Measurements from ENCODE around the gene B4GAT1. TPM values are rescaled to one million over a fixed set of nuclear protein-coding genes. Genes with fewer than 3 reads are reported as not detected.
A peak's percentile ranks its signal among the peaks of the same experiment; 100 is the strongest.
"Not testable (repeated sequence)": the region's sequence is repeated elsewhere in the genome, so short reads cannot be mapped to it uniquely, and the experiment has no call there.

Gene B4GAT1
- polyA plus RNA-seq, 3 donors: 0.75 to 1.7 (median 1.7) TPM

DNA sequence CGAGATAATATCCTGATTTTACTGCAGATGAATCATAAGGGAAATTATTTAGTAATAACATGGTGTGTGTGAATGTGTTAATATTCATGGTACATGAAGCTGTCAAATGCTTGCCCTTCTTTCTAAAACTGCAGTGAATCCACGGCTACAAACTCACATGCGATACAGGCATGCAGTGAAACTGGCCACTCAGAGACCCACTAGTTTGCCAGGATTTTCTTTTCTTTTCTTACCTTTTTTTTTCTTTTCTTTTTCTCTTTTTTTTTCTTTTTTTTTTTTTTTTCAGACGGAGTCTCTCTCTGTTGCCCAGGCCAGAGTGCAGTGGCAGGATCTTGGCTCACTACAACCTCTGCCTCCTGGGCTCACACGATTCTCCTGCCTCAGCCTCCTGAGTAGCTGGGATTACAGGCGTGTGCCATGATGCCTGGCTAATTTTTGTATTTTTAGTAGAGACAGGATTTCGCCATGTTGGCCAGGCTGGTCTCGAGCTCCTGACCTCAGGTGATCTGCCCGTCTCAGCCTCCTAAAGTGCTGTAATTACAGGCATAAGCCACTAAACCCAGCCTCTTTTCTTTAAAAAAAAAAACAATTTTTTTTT, 26.4 kb upstream of the B4GAT1 start:
- H3K27me3 Mint-ChIP-seq (ENCODE audit: low read depth in 3 of 3): peaks cover 29 to 49% (median 35%) of the 10 kb centered on the region in 3 donors
- WGBS (ENCODE audit: insufficient coverage): 93% methylated on average over 4 of the region's 9 CpGs

DNA sequence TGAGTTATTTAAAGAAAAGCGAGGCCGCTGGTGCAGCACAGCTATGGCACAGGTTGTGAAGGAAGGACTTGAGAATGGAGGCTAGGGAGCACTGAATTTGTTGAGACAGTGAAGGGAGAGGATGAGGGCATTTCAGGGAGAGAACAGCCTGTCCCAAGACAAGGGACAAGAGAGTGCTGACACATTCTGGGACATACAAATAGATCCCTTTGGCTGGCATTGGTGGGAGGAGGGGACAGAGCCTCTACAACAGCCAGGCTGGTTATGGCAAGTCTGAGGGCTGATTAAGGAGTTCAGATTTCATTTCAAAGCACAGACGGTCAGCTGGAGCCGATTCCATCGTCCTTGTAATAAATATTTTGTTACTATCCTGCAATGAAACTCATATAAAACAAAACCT, 25.8 kb upstream of the B4GAT1 start:
- Mint-ChIP-seq H3K4me3 (peak overlapping the region in 1 of 2 donors; percentile 64), H3K36me3 (peaks cover 0 to 3% of the 10 kb centered on the region in 2 donors), H3K4me1 (peaks cover 12% of the 10 kb centered on the region), H3K27me3 (ENCODE audit: low read depth in 3 of 3) (peaks cover 29 to 49% (median 35%) of the 10 kb centered on the region in 3 donors), H3K27ac (no peak overlapping the region), H3K9me3 (peaks cover 0 to 11% (median 2%) of the 10 kb centered on the region in 7 donors)
- H4K20me1 ChIP-seq (ENCODE audit: insufficient read depth, low read length): no peaks in the 10 kb centered on the region
- H2AFZ ChIP-seq (ENCODE audit: insufficient read depth, low read depth, low read length, poor library complexity, severe bottlenecking): no peak overlapping the region
- H3K27ac ChIP-seq (ENCODE audit: low read depth in 1 of 2, low read length in 2 of 2): no peak overlapping the region
- peaks cover 10 to 40% of the 10 kb centered on the region in 2 donors for H3K27me3 ChIP-seq (ENCODE audit: control insufficient read depth in 2 of 2, insufficient read depth in 2 of 2, low read length in 2 of 2)
- H3K79me2 ChIP-seq (ENCODE audit: insufficient read depth, low read length): no peaks in the 10 kb centered on the region
- H3K36me3 ChIP-seq (replicated peaks in 1 of 2; ENCODE audit: control insufficient read depth in 1 of 2, insufficient read depth in 2 of 2, low read length in 2 of 2): no peaks in the 10 kb centered on the region
- DNase-seq: no peak
- H3K4me3 ChIP-seq (replicated peaks in 1 of 3; ENCODE audit: low read depth in 2 of 3, low read length in 3 of 3): no peak overlapping the region
- WGBS (ENCODE audit: insufficient coverage): 100% methylated on average over 1 of the region's 5 CpGs
- H3K9ac ChIP-seq (ENCODE audit: insufficient read depth, low read length, poor library complexity, severe bottlenecking): no peak overlapping the region
- TF ChIP-seq, protein P1, sequence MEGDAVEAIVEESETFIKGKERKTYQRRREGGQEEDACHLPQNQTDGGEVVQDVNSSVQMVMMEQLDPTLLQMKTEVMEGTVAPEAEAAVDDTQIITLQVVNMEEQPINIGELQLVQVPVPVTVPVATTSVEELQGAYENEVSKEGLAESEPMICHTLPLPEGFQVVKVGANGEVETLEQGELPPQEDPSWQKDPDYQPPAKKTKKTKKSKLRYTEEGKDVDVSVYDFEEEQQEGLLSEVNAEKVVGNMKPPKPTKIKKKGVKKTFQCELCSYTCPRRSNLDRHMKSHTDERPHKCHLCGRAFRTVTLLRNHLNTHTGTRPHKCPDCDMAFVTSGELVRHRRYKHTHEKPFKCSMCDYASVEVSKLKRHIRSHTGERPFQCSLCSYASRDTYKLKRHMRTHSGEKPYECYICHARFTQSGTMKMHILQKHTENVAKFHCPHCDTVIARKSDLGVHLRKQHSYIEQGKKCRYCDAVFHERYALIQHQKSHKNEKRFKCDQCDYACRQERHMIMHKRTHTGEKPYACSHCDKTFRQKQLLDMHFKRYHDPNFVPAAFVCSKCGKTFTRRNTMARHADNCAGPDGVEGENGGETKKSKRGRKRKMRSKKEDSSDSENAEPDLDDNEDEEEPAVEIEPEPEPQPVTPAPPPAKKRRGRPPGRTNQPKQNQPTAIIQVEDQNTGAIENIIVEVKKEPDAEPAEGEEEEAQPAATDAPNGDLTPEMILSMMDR (IDR thresholded peaks at IDR 0.05): no peak
- peaks cover 17 to 20% of the 10 kb centered on the region in 2 donors for H3K4me1 ChIP-seq (ENCODE audit: control insufficient read depth in 1 of 2, insufficient read depth in 2 of 2, low read length in 2 of 2)
- intact Hi-C loops (cut with micrococcal nuclease): no loop called here
- no peak overlapping the region for H3K4me2 ChIP-seq (replicated peaks; ENCODE audit: extremely low read depth, low read length, poor library complexity, severe bottlenecking)
- H3K9me3 ChIP-seq (replicated peaks in 1 of 2; ENCODE audit: control insufficient read depth in 1 of 2, insufficient read depth in 1 of 2, low read length in 2 of 2): no peaks in the 10 kb centered on the region

More for the DNA sequence above, 26.4 kb upstream of the B4GAT1 start:
- H3K4me1 Mint-ChIP-seq: peaks cover 12% of the 10 kb centered on the region
- H3K36me3 ChIP-seq (replicated peaks in 1 of 2; ENCODE audit: control insufficient read depth in 1 of 2, insufficient read depth in 2 of 2, low read length in 2 of 2); DNase-seq; H2AFZ ChIP-seq (ENCODE audit: insufficient read depth, low read depth, low read length, poor library complexity, severe bottlenecking); H3K79me2 ChIP-seq (ENCODE audit: insufficient read depth, low read length); intact Hi-C loops (cut with micrococcal nuclease); H3K9ac ChIP-seq (ENCODE audit: insufficient read depth, low read length, poor library complexity, severe bottlenecking); H3K9me3 ChIP-seq (replicated peaks in 1 of 2; ENCODE audit: control insufficient read depth in 1 of 2, insufficient read depth in 1 of 2, low read length in 2 of 2); H4K20me1 ChIP-seq (ENCODE audit: insufficient read depth, low read length); H3K36me3 Mint-ChIP-seq; H3K27ac ChIP-seq (ENCODE audit: low read depth in 1 of 2, low read length in 2 of 2); H3K27ac Mint-ChIP-seq; H3K4me3 ChIP-seq (replicated peaks in 1 of 3; ENCODE audit: low read depth in 2 of 3, low read length in 3 of 3); H3K4me2 ChIP-seq (replicated peaks; ENCODE audit: extremely low read depth, low read length, poor library complexity, severe bottlenecking): not testable (repeated sequence)
- Histone ChIP-seq H3K4me1 (ENCODE audit: control insufficient read depth in 1 of 2, insufficient read depth in 2 of 2, low read length in 2 of 2) (peaks cover 17 to 20% of the 10 kb centered on the region in 2 donors), H3K27me3 (ENCODE audit: control insufficient read depth in 2 of 2, insufficient read depth in 2 of 2, low read length in 2 of 2) (peaks cover 10 to 40% of the 10 kb centered on the region in 2 donors)
- H3K9me3 Mint-ChIP-seq: peaks cover 0 to 11% (median 2%) of the 10 kb centered on the region in 7 donors
- peak overlapping the region in 1 of 2 donors; percentile 30 for H3K4me3 Mint-ChIP-seq

Data from CD14-positive monocyte (primary cell).